ENCODE measurements around the gene CEP85L. TPM values are rescaled to one million over a fixed set of nuclear protein-coding genes. Genes with fewer than 3 reads are reported as not detected.

The CEP85L gene
- polyA plus RNA-seq, 1 of the 3 experiments (the other 2 are of a cell fraction) = 1.1 TPM

DNA sequence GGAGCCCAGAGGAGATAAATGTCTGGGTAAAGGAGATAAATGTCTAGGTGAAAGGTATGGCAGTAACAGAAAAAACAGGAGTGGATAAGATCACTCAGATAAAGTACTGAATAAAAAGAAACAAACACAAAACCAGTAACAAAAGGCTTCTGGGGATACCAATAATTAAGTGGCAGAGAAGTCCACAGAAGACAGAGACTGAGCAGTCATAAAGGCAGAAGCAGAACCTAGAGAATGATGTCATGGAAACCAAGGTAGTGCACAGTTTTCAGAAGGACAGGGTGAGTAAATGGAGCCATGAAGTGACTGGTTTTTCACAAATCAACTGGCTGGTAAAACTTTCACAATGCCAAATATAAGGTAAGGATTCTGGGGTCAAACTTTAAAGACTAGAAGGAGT lies 184.2 kb downstream of the CEP85L start:
- DNase-seq = no peak
- Histone ChIP-seq H3K9me2 (no peaks in the 10 kb centered on the region), H3K9me3 (no peaks in the 10 kb centered on the region), H2AFZ (ENCODE audit: low read depth) (no peak overlapping the region), H3K4me3 (ENCODE audit: low read depth in 2 of 2, low read length in 1 of 2) (no peak overlapping the region), H4K20me1 (ENCODE audit: insufficient read depth) (no peaks in the 10 kb centered on the region), H3K9ac (no peak overlapping the region), H3K27ac (ENCODE audit: low read depth in 2 of 2, low read length in 1 of 2) (no peak overlapping the region), H3K4me1 (ENCODE audit: control insufficient read depth in 1 of 2, insufficient read depth in 2 of 2, low read depth in 1 of 2, low read length in 1 of 2) (no peaks in the 10 kb centered on the region; a peak in 1 of 4 replicates), H3K4me2 (no peak overlapping the region), H3K36me3 (replicated peaks in 1 of 2; ENCODE audit: control insufficient read depth in 1 of 2, insufficient read depth in 2 of 2, low read length in 1 of 2) (peaks cover 3 to 15% of the 10 kb centered on the region in 2 experiments), H3K27me3 (ENCODE audit: insufficient read depth) (no peaks in the 10 kb centered on the region), H3F3A (replicated peaks; ENCODE audit: insufficient read depth) (no peaks in the 10 kb centered on the region), H3K79me2 (ENCODE audit: insufficient read depth) (no peaks in the 10 kb centered on the region)
- TF ChIP-seq YY1 (IDR thresholded peaks at IDR 0.05; ENCODE audit: low read depth) (no peak), RFX5 (IDR thresholded peaks at IDR 0.05; ENCODE audit: low read length) (no peak), FOXM1 (IDR thresholded peaks at IDR 0.05; ENCODE audit: low read depth) (no peak)
- TF ChIP-seq, protein P1, sequence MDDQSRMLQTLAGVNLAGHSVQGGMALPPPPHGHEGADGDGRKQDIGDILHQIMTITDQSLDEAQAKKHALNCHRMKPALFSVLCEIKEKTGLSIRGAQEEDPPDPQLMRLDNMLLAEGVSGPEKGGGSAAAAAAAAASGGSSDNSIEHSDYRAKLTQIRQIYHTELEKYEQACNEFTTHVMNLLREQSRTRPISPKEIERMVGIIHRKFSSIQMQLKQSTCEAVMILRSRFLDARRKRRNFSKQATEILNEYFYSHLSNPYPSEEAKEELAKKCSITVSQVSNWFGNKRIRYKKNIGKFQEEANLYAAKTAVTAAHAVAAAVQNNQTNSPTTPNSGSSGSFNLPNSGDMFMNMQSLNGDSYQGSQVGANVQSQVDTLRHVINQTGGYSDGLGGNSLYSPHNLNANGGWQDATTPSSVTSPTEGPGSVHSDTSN (IDR thresholded peaks at IDR 0.05) = no peak
- TF ChIP-seq, protein P2, sequence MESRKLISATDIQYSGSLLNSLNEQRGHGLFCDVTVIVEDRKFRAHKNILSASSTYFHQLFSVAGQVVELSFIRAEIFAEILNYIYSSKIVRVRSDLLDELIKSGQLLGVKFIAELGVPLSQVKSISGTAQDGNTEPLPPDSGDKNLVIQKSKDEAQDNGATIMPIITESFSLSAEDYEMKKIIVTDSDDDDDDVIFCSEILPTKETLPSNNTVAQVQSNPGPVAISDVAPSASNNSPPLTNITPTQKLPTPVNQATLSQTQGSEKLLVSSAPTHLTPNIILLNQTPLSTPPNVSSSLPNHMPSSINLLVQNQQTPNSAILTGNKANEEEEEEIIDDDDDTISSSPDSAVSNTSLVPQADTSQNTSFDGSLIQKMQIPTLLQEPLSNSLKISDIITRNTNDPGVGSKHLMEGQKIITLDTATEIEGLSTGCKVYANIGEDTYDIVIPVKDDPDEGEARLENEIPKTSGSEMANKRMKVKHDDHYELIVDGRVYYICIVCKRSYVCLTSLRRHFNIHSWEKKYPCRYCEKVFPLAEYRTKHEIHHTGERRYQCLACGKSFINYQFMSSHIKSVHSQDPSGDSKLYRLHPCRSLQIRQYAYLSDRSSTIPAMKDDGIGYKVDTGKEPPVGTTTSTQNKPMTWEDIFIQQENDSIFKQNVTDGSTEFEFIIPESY (IDR thresholded peaks at IDR 0.05; ENCODE audit: borderline replicate concordance, low read depth) = no peak
- CTCF ChIA-PET = no interaction called here
- POLR2A ChIA-PET = no interaction called here

DNA sequence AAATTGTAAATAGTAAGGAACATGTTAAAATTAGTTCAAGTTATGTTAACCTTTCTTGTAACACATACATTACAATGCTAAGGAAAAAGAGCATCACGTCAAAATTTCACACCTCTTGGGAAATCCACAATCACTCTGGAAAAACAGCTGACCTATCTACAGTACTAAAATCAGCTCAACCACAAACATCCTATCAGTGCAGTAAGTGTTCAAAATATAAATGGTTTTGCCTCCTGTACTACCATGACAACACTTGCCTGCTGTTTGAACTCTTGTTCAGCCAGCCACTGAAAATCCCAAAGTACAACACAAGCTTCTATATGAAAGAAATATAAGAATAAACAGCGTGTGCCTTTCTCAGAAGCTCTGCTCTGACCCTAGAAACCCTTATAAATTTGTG lies 186.8 kb downstream of the CEP85L start:
- no peaks in the 10 kb centered on the region for H3K27me3 ChIP-seq (ENCODE audit: insufficient read depth)
- TF ChIP-seq RXRA (IDR thresholded peaks at IDR 0.05; ENCODE audit: borderline replicate concordance, low read depth) = no peak
- TF ChIP-seq, protein P1 (IDR thresholded peaks at IDR 0.05) = no peak
- no peak for TF ChIP-seq FOSL2 (IDR thresholded peaks at IDR 0.05; ENCODE audit: borderline replicate concordance, low read depth)
- TF ChIP-seq, protein P3, sequence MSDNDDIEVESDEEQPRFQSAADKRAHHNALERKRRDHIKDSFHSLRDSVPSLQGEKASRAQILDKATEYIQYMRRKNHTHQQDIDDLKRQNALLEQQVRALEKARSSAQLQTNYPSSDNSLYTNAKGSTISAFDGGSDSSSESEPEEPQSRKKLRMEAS (IDR thresholded peaks at IDR 0.05; ENCODE audit: low read depth) = no peak
- no peak for TF ChIP-seq GATA2 (CRISPR knock-in tag; IDR thresholded peaks at IDR 0.05)
- TF ChIP-seq POLR2AphosphoS5 (IDR thresholded peaks at IDR 0.05; ENCODE audit: low read depth, low read length) = no peak
- TF ChIP-seq, protein P4, sequence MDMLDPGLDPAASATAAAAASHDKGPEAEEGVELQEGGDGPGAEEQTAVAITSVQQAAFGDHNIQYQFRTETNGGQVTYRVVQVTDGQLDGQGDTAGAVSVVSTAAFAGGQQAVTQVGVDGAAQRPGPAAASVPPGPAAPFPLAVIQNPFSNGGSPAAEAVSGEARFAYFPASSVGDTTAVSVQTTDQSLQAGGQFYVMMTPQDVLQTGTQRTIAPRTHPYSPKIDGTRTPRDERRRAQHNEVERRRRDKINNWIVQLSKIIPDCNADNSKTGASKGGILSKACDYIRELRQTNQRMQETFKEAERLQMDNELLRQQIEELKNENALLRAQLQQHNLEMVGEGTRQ (IDR thresholded peaks at IDR 0.05; ENCODE audit: borderline replicate concordance, low read depth, low read length) = no peak
- TF ChIP-seq SIN3A (IDR thresholded peaks at IDR 0.05; ENCODE audit: borderline replicate concordance, low read depth, low read length) = no peak
- no peak for TF ChIP-seq TEAD4 (IDR thresholded peaks at IDR 0.05; ENCODE audit: borderline replicate concordance, insufficient read depth)
- no peak for TF ChIP-seq GABPA (IDR thresholded peaks at IDR 0.05; ENCODE audit: low read depth)
- TF ChIP-seq YY1 (IDR thresholded peaks at IDR 0.05; ENCODE audit: low read depth) = no peak
- TF ChIP-seq TCF12 (IDR thresholded peaks at IDR 0.05) = no peak
- TF ChIP-seq NRF1 (IDR thresholded peaks at IDR 0.05; ENCODE audit: low read depth, low read length) = no peak
- TF ChIP-seq FOXJ3 (CRISPR knock-in tag; IDR thresholded peaks at IDR 0.05) = no peak
- no peak for TF ChIP-seq EZH2phosphoT487 (IDR thresholded peaks at IDR 0.05; ENCODE audit: borderline replicate concordance, low read depth)
- TF ChIP-seq FOXM1 (IDR thresholded peaks at IDR 0.05; ENCODE audit: low read depth) = no peak
- TF ChIP-seq EP300 (IDR thresholded peaks at IDR 0.05; ENCODE audit: borderline replicate concordance in 1 of 2, low read depth in 1 of 2, low read length in 1 of 2) = no peak
- TF ChIP-seq, protein P5, sequence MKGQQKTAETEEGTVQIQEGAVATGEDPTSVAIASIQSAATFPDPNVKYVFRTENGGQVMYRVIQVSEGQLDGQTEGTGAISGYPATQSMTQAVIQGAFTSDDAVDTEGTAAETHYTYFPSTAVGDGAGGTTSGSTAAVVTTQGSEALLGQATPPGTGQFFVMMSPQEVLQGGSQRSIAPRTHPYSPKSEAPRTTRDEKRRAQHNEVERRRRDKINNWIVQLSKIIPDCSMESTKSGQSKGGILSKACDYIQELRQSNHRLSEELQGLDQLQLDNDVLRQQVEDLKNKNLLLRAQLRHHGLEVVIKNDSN (IDR thresholded peaks at IDR 0.05; ENCODE audit: borderline replicate concordance, low read depth) = no peak
- TF ChIP-seq ELF1 (IDR thresholded peaks at IDR 0.05) = no peak

More for the DNA sequence above, 186.8 kb downstream of the CEP85L start:
- Histone ChIP-seq H3F3A (replicated peaks; ENCODE audit: insufficient read depth) (no peaks in the 10 kb centered on the region), H3K9me2 (no peaks in the 10 kb centered on the region), H3K4me3 (ENCODE audit: low read depth in 2 of 2, low read length in 1 of 2) (no peak overlapping the region), H3K4me1 (ENCODE audit: control insufficient read depth in 1 of 2, insufficient read depth in 2 of 2, low read depth in 1 of 2, low read length in 1 of 2) (no peaks in the 10 kb centered on the region), H3K9ac (no peak overlapping the region), H3K4me2 (no peak overlapping the region), H3K79me2 (ENCODE audit: insufficient read depth) (no peaks in the 10 kb centered on the region), H3K36me3 (replicated peaks in 1 of 2; ENCODE audit: control insufficient read depth in 1 of 2, insufficient read depth in 2 of 2, low read length in 1 of 2) (peaks cover 7 to 15% of the 10 kb centered on the region in 2 experiments), H4K20me1 (ENCODE audit: insufficient read depth) (no peaks in the 10 kb centered on the region), H2AFZ (ENCODE audit: low read depth) (no peak overlapping the region), H3K27ac (ENCODE audit: low read depth in 2 of 2, low read length in 1 of 2) (no peak overlapping the region), H3K9me3 (no peaks in the 10 kb centered on the region)
- 92% methylated on average over 2 of the region's 2 CpGs for WGBS (ENCODE audit: low lambda C conversion rate)
- ChIA-PET POLR2A (no interaction called here), CTCF (no interaction called here)
- no peak for DNase-seq

Measured in SK-N-SH (cell line).